Spleen (tissue), 7 donors: ENCODE data around the gene ASB1.

Source experiments
- POLR2AphosphoS5 ChIP-seq, 3 donors: sonication (generic); formaldehyde crosslinking; IDR thresholded peaks; one replicate each; pipeline ENCODE4 v1.5.1; 2017; ENCODE audit warnings: antibody characterized with exemption in 3 of 3
- TF ChIP-seq, protein P1 (sequence below), 11 experiments: fragments of 200-600 bp in 7 of 11; fragments of 450-650 bp in 4 of 11; sonication (generic) in 4 of 11; IDR thresholded peaks in 8 of 11; conservative IDR thresholded peaks in 3 of 11; 1 replicate in 7 of 11; 2 replicates in 4 of 11; pipeline versions ENCODE4 v1.4.0 to v1.8.0; 2016 to 2021; ENCODE audit warnings: antibody characterized with exemption in 11 of 11, inconsistent platforms in 4 of 11, mild to moderate bottlenecking in 1 of 11
- donor health status: DM: no; HTN: no; CAD: no; lungs with moderate emphysema.
- donor health status: DM: no; HTN: no; CAD: no.
- donor health status: DM: no; HTN: no; CAD: no.

DNA sequence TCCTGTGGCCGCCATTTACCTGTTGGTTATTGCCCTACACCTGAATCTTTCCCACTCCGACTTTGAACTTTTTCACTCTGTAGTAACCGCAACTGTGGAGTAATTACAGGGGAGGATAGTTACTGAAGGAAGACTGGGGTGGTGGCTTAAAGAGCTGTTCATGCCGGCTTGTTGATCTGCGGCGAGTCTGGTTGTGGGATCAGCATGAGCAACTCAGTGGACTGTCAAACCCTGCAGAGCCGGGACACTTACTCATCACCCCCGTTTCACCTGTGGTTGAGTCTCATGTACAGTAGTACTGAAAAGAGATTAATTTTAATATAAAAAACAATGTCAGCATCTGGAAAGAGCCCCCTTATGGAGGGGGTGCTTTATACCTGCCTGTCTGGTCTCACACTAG is 2.1 kb downstream of the ASB1 start:
- TF ChIP-seq, protein P1, sequence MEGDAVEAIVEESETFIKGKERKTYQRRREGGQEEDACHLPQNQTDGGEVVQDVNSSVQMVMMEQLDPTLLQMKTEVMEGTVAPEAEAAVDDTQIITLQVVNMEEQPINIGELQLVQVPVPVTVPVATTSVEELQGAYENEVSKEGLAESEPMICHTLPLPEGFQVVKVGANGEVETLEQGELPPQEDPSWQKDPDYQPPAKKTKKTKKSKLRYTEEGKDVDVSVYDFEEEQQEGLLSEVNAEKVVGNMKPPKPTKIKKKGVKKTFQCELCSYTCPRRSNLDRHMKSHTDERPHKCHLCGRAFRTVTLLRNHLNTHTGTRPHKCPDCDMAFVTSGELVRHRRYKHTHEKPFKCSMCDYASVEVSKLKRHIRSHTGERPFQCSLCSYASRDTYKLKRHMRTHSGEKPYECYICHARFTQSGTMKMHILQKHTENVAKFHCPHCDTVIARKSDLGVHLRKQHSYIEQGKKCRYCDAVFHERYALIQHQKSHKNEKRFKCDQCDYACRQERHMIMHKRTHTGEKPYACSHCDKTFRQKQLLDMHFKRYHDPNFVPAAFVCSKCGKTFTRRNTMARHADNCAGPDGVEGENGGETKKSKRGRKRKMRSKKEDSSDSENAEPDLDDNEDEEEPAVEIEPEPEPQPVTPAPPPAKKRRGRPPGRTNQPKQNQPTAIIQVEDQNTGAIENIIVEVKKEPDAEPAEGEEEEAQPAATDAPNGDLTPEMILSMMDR (IDR thresholded peaks at IDR 0.05 in 8 of 11, conservative IDR thresholded peaks at IDR 0.05 in 3 of 11): no peak
- TF ChIP-seq POLR2AphosphoS5 (IDR thresholded peaks at IDR 0.05): no peak
